Neural progenitor cell (in vitro differentiated cells): Measurements from ENCODE around the gene SLC36A1. TPM values are rescaled to one million over a fixed set of nuclear protein-coding genes. Genes with fewer than 3 reads are reported as not detected.
A peak's percentile ranks its signal among the peaks of the same experiment; 100 is the strongest.

Source experiments
- DNase-seq: peaks from one replicate; pipeline ENCODE4 v3.0.0-alpha.2; 2016; ENCODE audit warnings: low spot score
- H2AFZ ChIP-seq: fragments of 200-600 bp; sonication (generic); replicated peaks from 2 replicates; pipeline ENCODE4 v1.6.1; 2016; ENCODE audit warnings: antibody characterized with exemption
- H3F3A ChIP-seq: fragments of 200-600 bp; sonication (generic); 2 replicates; pipeline ENCODE4 v1.6.1; 2016; ENCODE audit warnings: antibody characterized with exemption, low read depth
- H3K27ac ChIP-seq: fragments of 200-600 bp; sonication (generic); 2 replicates; pipeline ENCODE4 v1.5.1; 2016; ENCODE audit warnings: mild to moderate bottlenecking
- H3K27me3 ChIP-seq: fragments of 200-600 bp; sonication (generic); 2 replicates; pipeline ENCODE4 v1.6.1; 2016; ENCODE audit warnings: mild to moderate bottlenecking, moderate library complexity
- H3K36me3 ChIP-seq: fragments of 200-600 bp; sonication (generic); 2 replicates; pipeline ENCODE4 v1.5.1; 2016
- H3K4me1 ChIP-seq: fragments of 200-600 bp; sonication (generic); 2 replicates; pipeline ENCODE4 v1.6.1; 2016; ENCODE audit warnings: mixed run types
- H3K4me2 ChIP-seq: fragments of 200-600 bp; sonication (generic); 2 replicates; pipeline ENCODE4 v1.6.1; 2016
- H3K4me3 ChIP-seq: fragments of 200-600 bp; sonication (generic); 2 replicates; pipeline ENCODE4 v1.5.1; 2016
- H3K79me2 ChIP-seq: fragments of 200-600 bp; sonication (generic); 2 replicates; pipeline ENCODE4 v1.6.1; 2016; ENCODE audit warnings: low read depth
- H3K9ac ChIP-seq: fragments of 200-600 bp; sonication (generic); 2 replicates; pipeline ENCODE4 v1.6.1; 2016
- H3K9me3 ChIP-seq: fragments of 200-600 bp; sonication (generic); 2 replicates; pipeline ENCODE4 v1.5.1; 2016; ENCODE audit warnings: low read depth
- H4K20me1 ChIP-seq: fragments of 200-600 bp; sonication (generic); 2 replicates; pipeline ENCODE4 v1.6.1; 2016; ENCODE audit warnings: low read depth
- H3K27ac Mint-ChIP-seq: 3 replicates; pipeline ENCODE4 v1.8.0; 2021; ENCODE audit warnings: mixed read lengths
- H3K27me3 Mint-ChIP-seq: 2 replicates; pipeline ENCODE4 v1.8.0; 2022; ENCODE audit warnings: low read depth, mild to moderate bottlenecking, inconsistent platforms, moderate library complexity, mixed read lengths; ENCODE audit not compliant: insufficient read depth
- H3K36me3 Mint-ChIP-seq: 3 replicates; pipeline ENCODE4 v1.8.0; 2021; ENCODE audit warnings: mixed read lengths
- H3K4me1 Mint-ChIP-seq: 3 replicates; pipeline ENCODE4 v1.8.0; 2021; ENCODE audit warnings: mixed read lengths
- H3K4me3 Mint-ChIP-seq: 3 replicates; pipeline ENCODE4 v1.8.0; 2021; ENCODE audit warnings: mild to moderate bottlenecking, moderate library complexity, mixed read lengths
- H3K9me3 Mint-ChIP-seq: 3 replicates; pipeline ENCODE4 v1.8.0; 2020; ENCODE audit warnings: mixed read lengths
- CTCF ChIP-seq: fragments of 200-600 bp; sonication (generic); IDR thresholded peaks from 2 replicates; pipeline ENCODE4 v1.5.1; 2017; ENCODE audit warnings: antibody characterized with exemption, mild to moderate bottlenecking
- EZH2 ChIP-seq: fragments of 200-600 bp; sonication (generic); IDR thresholded peaks from 2 replicates; pipeline ENCODE4 v1.6.1; 2017; ENCODE audit warnings: antibody characterized with exemption, mild to moderate bottlenecking, moderate library complexity
- EZH2phosphoT487 ChIP-seq: fragments of 200-600 bp; sonication (generic); IDR thresholded peaks from 2 replicates; pipeline ENCODE4 v1.6.1; 2017; ENCODE audit warnings: antibody characterized with exemption
- total RNA-seq: library from RNA; depleted of rRNA; stranded (reverse); fragments of >200 nt; gene quantifications from 2 replicates; pipeline ENCODE4 v1.2.3, GENCODE V29; 2015; ENCODE audit warnings: low replicate concordance

SLC36A1 gene
- total RNA-seq, 1 donor from 2014 or later: 7.8 TPM

- Mint-ChIP-seq H3K36me3 (peaks cover 7% of the 10 kb centered on the region), H3K4me1 (peaks cover 5% of the 10 kb centered on the region), H3K27ac (no peak overlapping the region), H3K27me3 (no peaks in the 10 kb centered on the region), H3K9me3 (no peaks in the 10 kb centered on the region), H3K4me3 (no peak overlapping the region)
- Histone ChIP-seq H2AFZ (no peak overlapping the region), H3K9me3 (no peaks in the 10 kb centered on the region), H3K27ac (no peak overlapping the region), H3K4me1 (peaks cover 24% of the 10 kb centered on the region), H4K20me1 (no peaks in the 10 kb centered on the region), H3K27me3 (no peaks in the 10 kb centered on the region), H3K9ac (no peak overlapping the region), H3F3A (peaks cover 18% of the 10 kb centered on the region), H3K4me2 (no peak overlapping the region), H3K36me3 (no peaks in the 10 kb centered on the region), H3K4me3 (no peak overlapping the region), H3K79me2 (no peaks in the 10 kb centered on the region)
- DNase-seq: no peak
- TF ChIP-seq EZH2: no peak
- no peak for TF ChIP-seq CTCF
- TF ChIP-seq EZH2phosphoT487: no peak
Observed at GRCh38 chr5:151493665-151494064, 46.3 kb downstream of the SLC36A1 start.

- no peaks in the 10 kb centered on the region for H3K79me2 ChIP-seq
- Mint-ChIP-seq H3K27me3 (no peaks in the 10 kb centered on the region), H3K4me1 (peaks cover 5% of the 10 kb centered on the region), H3K4me3 (no peak overlapping the region), H3K36me3 (peaks cover 3% of the 10 kb centered on the region), H3K27ac (no peak overlapping the region), H3K9me3 (no peaks in the 10 kb centered on the region)
- H3K4me2 ChIP-seq: no peak overlapping the region
- peaks cover 24% of the 10 kb centered on the region for H3K4me1 ChIP-seq
- H3K4me3 ChIP-seq: no peak overlapping the region
- no peak overlapping the region for H3K9ac ChIP-seq
- no peaks in the 10 kb centered on the region for H3K9me3 ChIP-seq
- DNase-seq: no peak
- no peak overlapping the region for H2AFZ ChIP-seq
- peaks cover 18% of the 10 kb centered on the region for H3F3A ChIP-seq
- TF ChIP-seq EZH2 (no peak), EZH2phosphoT487 (no peak), CTCF (no peak)
- H3K27ac ChIP-seq: no peak overlapping the region
- H3K27me3 ChIP-seq: no peaks in the 10 kb centered on the region
- no peaks in the 10 kb centered on the region for H4K20me1 ChIP-seq
- H3K36me3 ChIP-seq: no peaks in the 10 kb centered on the region
Observed at GRCh38 chr5:151495320-151495719, 47.9 kb downstream of the SLC36A1 start.

GRCh38 chr5:151496041-151496484 lies 48.7 kb downstream of the SLC36A1 start:
- Mint-ChIP-seq H3K4me3 (no peak overlapping the region), H3K27ac (no peak overlapping the region), H3K9me3 (no peaks in the 10 kb centered on the region), H3K4me1 (peaks cover 7% of the 10 kb centered on the region), H3K27me3 (no peaks in the 10 kb centered on the region), H3K36me3 (peaks cover 3% of the 10 kb centered on the region)
- H3K9me3 ChIP-seq: no peaks in the 10 kb centered on the region
- no peaks in the 10 kb centered on the region for H4K20me1 ChIP-seq
- peaks cover 18% of the 10 kb centered on the region for H3F3A ChIP-seq
- H3K79me2 ChIP-seq: no peaks in the 10 kb centered on the region
- no peak for TF ChIP-seq EZH2
- no peak for TF ChIP-seq EZH2phosphoT487
- TF ChIP-seq CTCF: no peak
- peak; percentile 79 for DNase-seq
- peaks cover 24% of the 10 kb centered on the region for H3K4me1 ChIP-seq
- peak overlapping the region; percentile 61 for H3K27ac ChIP-seq
- peak overlapping the region; percentile 26 for H3K4me2 ChIP-seq
- no peak overlapping the region for H3K9ac ChIP-seq
- H2AFZ ChIP-seq: peak overlapping the region; percentile 54
- peak overlapping the region; percentile 15 for H3K4me3 ChIP-seq
- H3K36me3 ChIP-seq: no peaks in the 10 kb centered on the region
- no peaks in the 10 kb centered on the region for H3K27me3 ChIP-seq
